ENCODE measurements around the gene DYRK1B.
A peak's percentile ranks its signal among the peaks of the same experiment; 100 is the strongest.

Gene DYRK1B

DNA sequence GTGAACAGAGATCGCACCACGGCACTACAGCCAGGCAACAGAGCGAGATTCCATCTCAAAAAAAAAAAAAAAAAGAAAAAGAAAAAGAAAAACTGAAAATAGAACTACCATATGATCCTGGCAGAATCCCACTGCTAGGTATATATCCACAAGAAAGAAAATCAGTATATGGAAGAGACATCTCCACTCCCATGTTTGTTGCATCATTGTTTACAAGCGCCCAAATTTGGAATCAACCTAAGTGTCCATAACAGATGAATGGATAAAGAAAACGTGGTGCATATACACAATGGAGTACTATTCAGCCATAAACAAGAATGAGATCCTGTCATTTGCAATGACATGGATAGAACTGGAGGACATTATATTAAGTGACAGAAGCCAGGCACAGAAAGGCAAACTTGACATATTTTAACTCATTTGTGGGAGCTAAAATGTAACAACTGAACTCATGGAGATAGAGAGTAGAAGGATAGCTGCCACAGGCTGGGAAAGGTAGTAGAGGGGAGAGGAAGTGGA, 26.1 kb downstream of the DYRK1B start:
- DNase-seq = no peak

DNA sequence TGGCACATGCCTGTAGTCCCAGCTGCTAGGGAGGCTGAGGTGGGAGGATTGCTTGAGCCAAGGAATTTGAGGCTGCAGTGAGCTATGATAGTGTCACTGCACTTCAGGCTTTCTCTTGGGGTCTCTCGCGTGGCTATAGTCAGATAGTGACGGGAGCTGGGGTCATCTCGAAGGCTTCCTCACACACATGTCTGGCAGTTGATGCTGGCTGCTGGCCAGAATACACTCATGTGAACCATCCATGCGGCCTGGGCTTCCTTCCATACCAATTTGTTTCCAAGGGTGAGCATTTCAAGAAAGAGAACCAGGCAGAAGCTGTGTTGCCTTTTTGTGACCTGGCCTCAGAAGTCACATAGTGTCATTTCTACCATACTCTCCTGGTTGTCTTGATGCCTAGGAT, 28.9 kb downstream of the DYRK1B start:
- DNase-seq = no peak

GRCh38 chr19:39802958-39803357, 31.0 kb downstream of the DYRK1B start:
- no peak for DNase-seq

DNA sequence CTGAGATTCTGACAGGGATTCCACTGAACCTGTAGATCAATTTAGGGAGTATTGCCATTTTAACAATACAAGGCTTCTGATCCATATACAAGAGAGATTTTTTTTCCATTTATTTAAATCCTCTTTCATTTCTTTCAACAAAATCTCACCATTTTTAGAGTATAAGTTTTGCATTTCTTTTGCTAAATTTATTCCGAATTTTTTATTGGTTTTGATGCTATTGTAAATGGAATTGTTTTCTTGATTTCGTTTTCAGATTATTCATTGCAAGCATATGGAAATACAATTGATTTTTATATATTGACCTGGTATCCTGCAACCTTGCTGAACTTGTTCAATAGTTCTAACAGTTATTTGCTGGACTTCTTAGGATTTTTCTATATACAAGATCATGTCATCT, 36.9 kb downstream of the DYRK1B start:
- DNase-seq = no peak

- no peak for DNase-seq
These were observed 37.9 kb downstream of the DYRK1B start for GRCh38 chr19:39796000-39796498.

- DNase-seq = no peak
These were observed 39.0 kb downstream of the DYRK1B start for GRCh38 chr19:39795001-39795400.

DNA sequence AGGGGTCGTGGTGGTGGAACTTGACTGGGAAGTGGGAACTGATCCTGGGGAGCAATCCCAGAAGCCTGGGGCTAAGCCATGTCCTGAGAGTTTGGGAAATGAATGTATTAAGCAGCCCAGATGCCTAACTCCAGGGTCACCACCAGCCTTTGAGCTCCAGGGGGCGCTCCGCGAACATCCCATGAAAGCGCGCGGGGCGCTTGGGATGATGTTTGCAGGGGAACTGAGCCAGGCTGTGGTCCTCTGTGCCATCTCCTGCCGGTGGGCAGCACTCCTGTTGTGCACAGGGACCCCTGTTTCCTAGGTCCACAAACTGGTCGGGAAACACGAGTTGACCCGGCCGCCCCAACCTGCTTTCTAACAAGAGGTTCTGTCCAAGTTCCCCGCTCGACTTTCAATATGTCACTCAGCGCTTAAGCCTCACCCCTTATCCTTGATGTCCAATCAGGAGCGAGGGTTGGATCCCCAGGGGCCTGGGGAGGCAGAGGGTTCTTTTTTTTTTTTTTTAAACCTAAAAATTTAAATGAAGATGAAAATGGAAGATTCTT, 40.9 kb downstream of the DYRK1B start:
- DNase-seq = peak; percentile 66

DNA sequence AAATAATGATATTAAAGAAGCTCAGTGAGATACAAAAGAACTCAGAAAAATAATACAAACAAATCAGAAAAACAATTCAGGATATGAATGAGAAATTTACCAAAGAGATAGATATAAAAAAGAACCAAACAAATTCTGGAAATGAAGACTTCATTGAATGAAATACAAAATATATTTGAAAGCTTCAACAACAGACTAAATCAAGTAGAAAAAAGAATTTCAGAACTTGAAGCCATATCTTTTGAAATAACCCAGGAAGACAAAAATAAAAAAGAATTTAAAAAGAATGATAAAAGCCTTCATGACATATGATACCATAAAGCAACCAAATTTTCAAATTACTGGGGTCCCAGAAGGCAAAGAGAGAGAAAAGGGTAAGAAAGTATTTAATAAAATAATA, 45.7 kb downstream of the DYRK1B start:
- DNase-seq = no peak

DNA sequence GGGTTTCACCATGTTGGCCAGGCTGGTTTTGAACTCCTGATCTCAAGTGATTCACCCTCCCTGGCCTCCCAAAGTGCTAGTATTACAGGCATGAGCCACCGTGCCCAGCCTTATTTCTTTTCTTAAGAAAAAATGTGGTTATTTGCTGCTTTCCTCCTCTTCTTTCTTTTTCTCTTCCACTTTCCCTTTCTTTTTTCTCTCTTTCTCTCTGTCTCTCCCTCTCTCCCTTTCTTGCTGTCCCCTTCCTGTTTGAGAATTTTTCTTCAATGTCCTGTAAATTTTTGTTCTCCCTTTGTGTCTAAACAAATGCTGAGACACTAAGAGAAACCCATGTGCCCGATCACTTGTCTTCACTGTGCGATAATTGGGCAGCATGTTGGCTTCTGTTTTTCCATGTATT, 53.1 kb downstream of the DYRK1B start:
- no peak for DNase-seq

- DNase-seq = no peak
These were observed 55.2 kb downstream of the DYRK1B start, which contains the start of gene LEUTX for GRCh38 chr19:39778763-39779162. LEUTX (plus strand) TSS chr19:39778854; CDS start chr19:39778921, 67 bp downstream.

Measured in kidney glomerular epithelial cell (primary cell).